Activated CD4-positive, alpha-beta T cell treated with anti-CD3 and anti-CD28 coated beads, Interleukin-2, Interleukin-4, amounts not matched to agents 100 ng/mL and 50 ng/mL, durations not matched to agents 16 hours and 8 hours (primary cell): Measurements from ENCODE around the gene SLC25A1.

Experiments
- DNase-seq: peaks from one replicate; pipeline ENCODE4 v3.0.0-alpha.2; 2020; ENCODE audit warnings: low spot score

SLC25A1 gene

GRCh38 chr22:19178657-19179496, at the start of gene SLC25A1:
Gene SLC25A1, minus strand, starts transcription at chr22:19178736. Its CDS starts 63 bp downstream, at chr22:19178673.
- DNase-seq = peak; percentile 93

- no peak for DNase-seq
Measured at GRCh38 chr22:19228179-19228578, 49.6 kb upstream of the SLC25A1 start.

GRCh38 chr22:19226428-19226827, 47.9 kb upstream of the SLC25A1 start:
- DNase-seq = no peak

DNA sequence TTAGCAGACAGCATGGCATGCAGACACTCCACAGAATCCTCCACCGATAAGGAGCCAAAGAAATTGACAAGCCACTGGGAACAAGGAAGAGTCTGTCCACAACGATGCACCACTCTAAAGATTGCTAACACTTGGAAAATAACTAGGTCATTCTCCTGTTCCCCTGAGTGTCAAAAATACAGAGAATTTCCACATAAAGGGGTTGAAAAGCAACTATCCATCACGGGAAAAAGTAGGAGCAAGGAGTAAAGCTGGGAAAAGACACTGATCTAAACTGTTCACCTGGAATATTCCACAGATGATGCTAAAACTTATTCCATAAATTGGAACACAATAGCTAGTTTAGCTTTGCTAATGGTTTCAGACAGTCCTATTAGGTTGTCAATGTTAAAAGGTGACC, 47.0 kb upstream of the SLC25A1 start:
- no peak for DNase-seq

GRCh38 chr22:19224985-19225384, 46.4 kb upstream of the SLC25A1 start:
- DNase-seq = no peak

- DNase-seq = no peak
Measured at GRCh38 chr22:19224557-19224956, 46.0 kb upstream of the SLC25A1 start.

GRCh38 chr22:19223617-19224016, 45.1 kb upstream of the SLC25A1 start:
- no peak for DNase-seq

GRCh38 chr22:19223110-19223509, 44.6 kb upstream of the SLC25A1 start:
- DNase-seq = no peak

DNA sequence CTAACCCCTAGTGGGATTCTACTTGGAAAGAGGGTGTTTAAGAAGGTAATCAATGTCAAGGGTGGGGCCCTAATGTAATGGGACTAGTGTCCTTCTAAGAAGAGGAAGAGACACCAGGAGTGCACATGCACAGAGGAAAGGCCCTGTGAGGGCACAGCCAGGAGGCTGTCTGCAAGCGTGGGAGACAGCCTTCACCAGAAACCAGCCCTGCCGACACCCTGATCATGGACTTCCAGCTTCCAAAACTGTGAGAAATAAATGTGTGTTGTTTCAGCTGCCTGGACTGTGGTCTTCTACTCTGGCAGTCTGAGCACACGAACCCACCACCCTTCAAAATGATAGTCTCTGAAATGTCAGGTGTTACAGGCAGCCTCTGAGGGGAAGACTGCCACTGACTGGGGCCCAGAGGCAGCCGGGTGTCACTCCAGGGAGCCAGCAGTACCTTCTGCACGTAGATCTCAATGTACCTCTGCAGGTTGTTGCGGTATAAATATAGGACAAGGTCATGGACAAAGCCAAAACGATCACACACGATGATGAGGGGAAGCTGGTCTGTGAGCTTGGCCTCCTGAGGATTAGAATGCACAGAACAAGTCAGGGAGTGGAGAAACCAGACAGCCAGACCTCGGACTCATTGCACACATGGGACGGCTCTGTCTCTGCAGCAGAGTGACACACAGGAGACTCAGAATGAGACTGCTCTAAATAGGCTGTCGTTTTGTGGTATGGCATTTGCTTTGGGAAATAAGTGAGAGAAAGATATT, 43.9 kb upstream of the SLC25A1 start:
- no peak for DNase-seq

- no peak for DNase-seq
Measured at GRCh38 chr22:19220867-19221266, 42.3 kb upstream of the SLC25A1 start.

- DNase-seq = no peak
Measured at GRCh38 chr22:19218541-19219233, 40.2 kb upstream of the SLC25A1 start.

DNA sequence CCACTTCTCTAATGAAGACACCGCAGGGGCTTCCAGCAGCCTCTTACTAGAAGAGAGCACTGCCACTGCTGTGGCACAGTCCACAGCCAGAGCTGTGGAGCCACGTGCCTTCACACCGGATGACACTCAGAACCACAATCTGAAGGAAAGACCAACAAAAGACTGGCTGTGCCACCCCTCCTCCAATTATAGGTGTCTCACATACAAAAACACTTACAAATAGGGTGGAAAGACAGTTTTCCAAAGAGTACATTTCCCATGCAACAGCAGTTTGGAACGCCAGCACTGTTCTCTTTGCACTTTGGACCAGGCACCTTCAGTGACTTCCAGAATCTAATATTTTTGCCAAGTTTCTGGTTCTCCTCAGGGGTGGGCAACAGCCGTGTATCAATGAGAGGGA, 38.0 kb upstream of the SLC25A1 start:
- DNase-seq = no peak

GRCh38 chr22:19215360-19215759, 36.8 kb upstream of the SLC25A1 start:
- DNase-seq = no peak

GRCh38 chr22:19214078-19214473, 35.5 kb upstream of the SLC25A1 start:
- DNase-seq = no peak

GRCh38 chr22:19213442-19214077, 35.0 kb upstream of the SLC25A1 start:
- no peak for DNase-seq

DNA sequence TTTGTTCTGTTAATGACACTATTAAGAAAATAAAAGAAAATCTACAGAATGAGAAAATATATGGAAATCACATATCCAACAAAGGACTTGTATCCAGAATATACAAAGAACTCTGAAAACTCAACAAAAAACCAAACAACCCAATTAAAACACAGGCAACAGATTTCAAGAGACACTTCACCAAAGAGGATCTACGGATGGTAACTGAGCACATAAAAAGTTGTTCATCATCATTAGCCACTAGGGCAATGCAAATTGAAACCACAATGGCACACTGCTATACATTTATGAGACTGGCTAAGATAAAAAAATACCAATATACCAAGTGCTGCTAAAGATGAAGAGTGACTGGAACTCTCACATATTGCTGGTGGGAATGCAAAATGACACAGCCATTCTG, 34.5 kb upstream of the SLC25A1 start:
- DNase-seq = no peak

DNA sequence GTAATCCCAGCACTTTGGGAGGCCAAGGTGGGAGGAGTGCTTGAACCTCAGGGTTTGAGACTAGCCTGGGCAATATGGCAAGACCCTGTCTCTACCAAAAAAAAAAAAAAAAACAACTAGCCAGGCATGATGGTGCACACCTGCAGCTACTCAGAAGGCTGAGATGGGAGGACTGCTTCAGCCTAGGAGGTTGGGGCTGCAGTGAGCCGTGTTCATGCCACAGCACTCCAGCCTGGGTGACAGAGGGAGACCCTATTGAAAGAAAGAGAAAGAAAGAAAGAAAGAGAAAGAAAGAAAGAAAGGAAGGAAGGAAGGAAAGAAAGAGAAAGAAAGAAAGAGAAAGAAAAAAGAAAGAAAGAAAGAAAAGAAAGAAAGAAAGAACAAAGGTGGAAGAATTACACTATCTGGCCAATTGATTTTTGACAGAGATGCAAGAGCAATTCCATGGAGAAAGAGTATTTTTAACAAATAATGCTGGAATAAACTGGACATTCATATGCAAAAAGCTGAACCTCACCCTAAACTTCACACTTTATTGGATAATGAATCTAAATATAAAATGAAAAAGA, 33.9 kb upstream of the SLC25A1 start:
- no peak for DNase-seq

- DNase-seq = no peak
Measured at GRCh38 chr22:19210188-19210587, 31.7 kb upstream of the SLC25A1 start.

GRCh38 chr22:19208287-19208847, 29.8 kb upstream of the SLC25A1 start:
- no peak for DNase-seq

- no peak for DNase-seq
Measured at GRCh38 chr22:19207884-19208283, 29.3 kb upstream of the SLC25A1 start.

DNA sequence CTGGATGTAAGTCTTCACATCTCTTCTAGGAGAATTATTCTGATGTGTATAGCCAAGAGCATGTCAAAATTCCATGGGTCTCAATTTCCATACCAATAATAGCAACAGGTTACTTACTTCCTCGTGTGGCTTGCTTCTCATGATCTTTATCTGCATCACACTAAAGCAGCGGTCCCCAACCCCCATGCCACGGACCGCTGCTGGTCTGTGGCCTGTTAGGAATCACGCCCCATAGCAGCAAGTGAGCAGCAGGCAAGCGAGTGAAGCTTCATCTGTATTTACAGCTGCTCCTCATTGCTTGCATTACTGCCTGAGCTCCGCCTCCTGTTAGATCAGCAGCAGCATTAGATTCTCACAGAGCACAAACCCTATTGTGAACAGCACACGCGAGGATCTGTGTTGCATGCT, 28.9 kb upstream of the SLC25A1 start:
- DNase-seq = no peak

DNA sequence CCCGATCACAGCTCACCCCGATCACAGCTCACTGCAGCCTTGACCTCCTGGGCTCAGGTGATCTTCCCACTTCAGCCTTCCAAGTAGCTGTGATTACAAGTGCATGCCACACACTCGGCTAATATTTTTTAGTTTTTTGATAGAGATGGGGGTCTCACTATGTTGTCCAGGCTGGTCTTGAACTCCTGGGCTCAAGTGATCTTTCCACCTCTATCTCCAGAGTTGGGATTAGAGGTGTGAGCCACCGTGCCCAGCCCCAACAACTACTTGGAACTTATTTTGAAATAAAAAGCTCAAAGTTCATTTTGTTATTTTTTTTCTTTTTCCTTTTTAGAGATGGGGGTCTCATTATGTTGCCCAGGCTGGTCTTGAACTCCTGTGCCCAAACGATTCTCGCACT, 27.8 kb upstream of the SLC25A1 start:
- no peak for DNase-seq
